Liver (tissue), 9 donors: ENCODE measurements around the gene ORAI1. TPM values are rescaled to one million over a fixed set of nuclear protein-coding genes. Genes with fewer than 3 reads are reported as not detected.
"Not testable (repeated sequence)": the region's sequence is repeated elsewhere in the genome, so short reads cannot be mapped to it uniquely, and the experiment has no call there.

Experiments
- DNase-seq: peaks from one replicate; pipeline ENCODE4 v3.0.0-alpha.2; 2017; ENCODE audit warnings: low spot score
- H3K27ac ChIP-seq, 2 donors: one replicate each; pipeline ENCODE4 v1.7.0; 2013; ENCODE audit warnings: inconsistent platforms in 2 of 2, low read length in 2 of 2, control low read depth in 1 of 2, low read depth in 1 of 2, mild to moderate bottlenecking in 1 of 2
- H3K27me3 ChIP-seq, 4 donors: one replicate each; pipeline versions ENCODE4 v1.6.1 to v1.7.0; 2013; ENCODE audit warnings: low read length in 3 of 4, inconsistent platforms in 1 of 4, mild to moderate bottlenecking in 1 of 4, moderate library complexity in 1 of 4; ENCODE audit not compliant: control insufficient read depth in 4 of 4, insufficient read depth in 4 of 4
- H3K36me3 ChIP-seq, 4 donors: one replicate each; pipeline versions ENCODE4 v1.6.1 to v1.7.0; 2013; ENCODE audit warnings: low read length in 3 of 4, mild to moderate bottlenecking in 3 of 4, low read depth in 1 of 4, moderate library complexity in 1 of 4; ENCODE audit not compliant: control insufficient read depth in 4 of 4, insufficient read depth in 3 of 4
- H3K4me1 ChIP-seq, 4 donors: one replicate each; pipeline versions ENCODE4 v1.6.1 to v1.7.0; 2013; ENCODE audit warnings: low read length in 3 of 4, mild to moderate bottlenecking in 3 of 4, moderate library complexity in 1 of 4; ENCODE audit not compliant: control insufficient read depth in 4 of 4, insufficient read depth in 4 of 4
- H3K4me3 ChIP-seq, 3 donors: one replicate each; pipeline versions ENCODE4 v1.6.1 to v1.7.0; 2013; ENCODE audit warnings: low read length in 3 of 3, control low read depth in 1 of 3, low read depth in 1 of 3, mild to moderate bottlenecking in 1 of 3
- H3K9ac ChIP-seq, 2 donors: one replicate each; pipeline ENCODE4 v1.7.0; 2013; ENCODE audit warnings: low read length in 2 of 2, mild to moderate bottlenecking in 2 of 2, moderate library complexity in 2 of 2, control low read depth in 1 of 2, low read depth in 1 of 2
- H3K9me3 ChIP-seq, 4 donors: one replicate each; pipeline versions ENCODE4 v1.6.1 to v1.7.0; 2013; ENCODE audit warnings: low read length in 3 of 4; ENCODE audit not compliant: control insufficient read depth in 4 of 4
- CTCF ChIP-seq: fragments of 150-350 bp; IDR thresholded peaks from 2 replicates; pipeline ENCODE4 v1.5.1; 2017; ENCODE audit warnings: improper control_type of control experiment, low read depth, low read length; ENCODE audit not compliant: missing input control
- EGR1 ChIP-seq, 2 donors: IDR thresholded peaks; 2 replicates each; pipeline ENCODE4 v1.6.1; 2016 to 2018; ENCODE audit warnings: antibody characterized with exemption in 2 of 2, low read depth in 2 of 2
- FOXA2 ChIP-seq: IDR thresholded peaks from 2 replicates; pipeline ENCODE4 v1.6.1; 2016; ENCODE audit warnings: antibody characterized with exemption
- GABPA ChIP-seq, 2 donors: IDR thresholded peaks in 1 of 2; conservative IDR thresholded peaks in 1 of 2; 2 replicates each; pipeline ENCODE4 v1.6.1; 2016; ENCODE audit warnings: antibody characterized with exemption in 2 of 2, mild to moderate bottlenecking in 1 of 2, moderate library complexity in 1 of 2
- HNF4A ChIP-seq, 2 donors: conservative IDR thresholded peaks; 2 replicates each; pipeline ENCODE4 v1.6.1; 2016; ENCODE audit warnings: antibody characterized with exemption in 2 of 2, mild to moderate bottlenecking in 2 of 2
- JUND ChIP-seq, 2 donors: IDR thresholded peaks; 2 replicates each; pipeline ENCODE4 v1.6.1; 2016; ENCODE audit warnings: antibody characterized with exemption in 2 of 2
- MAX ChIP-seq: IDR thresholded peaks from 2 replicates; pipeline ENCODE4 v1.6.1; 2016; ENCODE audit warnings: antibody characterized with exemption
- NR2F2 ChIP-seq: IDR thresholded peaks from 2 replicates; pipeline ENCODE4 v1.6.1; 2016; ENCODE audit warnings: antibody characterized with exemption
- RAD21 ChIP-seq, 2 donors: IDR thresholded peaks; 2 replicates each; pipeline ENCODE4 v1.6.1; 2016; ENCODE audit warnings: antibody characterized with exemption in 2 of 2, mild to moderate bottlenecking in 2 of 2
- REST ChIP-seq: IDR thresholded peaks from 2 replicates; pipeline ENCODE4 v1.6.1; 2016; ENCODE audit warnings: antibody characterized with exemption, mild to moderate bottlenecking
- RXRA ChIP-seq, 2 donors: IDR thresholded peaks; 2 replicates each; pipeline ENCODE4 v1.6.1; 2017 to 2018; ENCODE audit warnings: antibody characterized with exemption in 2 of 2, mild to moderate bottlenecking in 1 of 2
- SP1 ChIP-seq: IDR thresholded peaks from 2 replicates; pipeline ENCODE4 v1.6.1; 2018; ENCODE audit warnings: antibody characterized with exemption, mild to moderate bottlenecking
- TAF1 ChIP-seq: conservative IDR thresholded peaks from 2 replicates; pipeline ENCODE4 v1.6.1; 2016; ENCODE audit warnings: antibody characterized with exemption, mild to moderate bottlenecking
- YY1 ChIP-seq: IDR thresholded peaks from 2 replicates; pipeline ENCODE4 v1.6.1; 2016; ENCODE audit warnings: antibody characterized with exemption, mild to moderate bottlenecking
- ZBTB33 ChIP-seq: IDR thresholded peaks from 2 replicates; pipeline ENCODE4 v1.6.1; 2016; ENCODE audit warnings: antibody characterized with exemption
- WGBS: extraction: QIAGEN DNeasy Blood & Tissue Kit; methylation state at CpG from one replicate; pipeline ENCODE4 v1.1.7; 2013; 5-methylcytosine and 5-hydroxymethylcytosine counted together
- polyA plus RNA-seq, 2 donors: library from polyadenylated mRNA; stranded (reverse) in 1 of 2; unstranded in 1 of 2; fragments of 200-250 nt in 1 of 2; fragments of >200 nt in 1 of 2; fragmentation: Nextera tagmentation in 1 of 2; extraction: Ambion mirVana in 1 of 2; gene quantifications; one replicate each; pipeline versions ENCODE4 v1.2.1 to v1.2.3, GENCODE V29; 2013 to 2015
- total RNA-seq, 2 donors: library from RNA; depleted of rRNA; stranded (reverse); fragments of >200 nt; gene quantifications; one replicate each; pipeline ENCODE4 v1.2.3, GENCODE V29; 2014
- donor health status: healthy.
- donor health status: healthy.
- donor health status: healthy.
- donor health status: healthy.
- donor health status: healthy.

ORAI1 gene
- total and polyA plus RNA-seq, 4 donors, result 5.3 to 10.9 (median 9.3) TPM

- no peak overlapping the region for H3K27ac ChIP-seq
- H3K9me3 ChIP-seq, result no peaks in the 10 kb centered on the region
- H3K4me3 ChIP-seq, result no peak overlapping the region
- no peaks in the 10 kb centered on the region for H3K27me3 ChIP-seq
- no peak for DNase-seq
- H3K36me3 ChIP-seq, result no peaks in the 10 kb centered on the region
- no peaks in the 10 kb centered on the region for H3K4me1 ChIP-seq
- 96% methylated on average over 2 of the region's 2 CpGs for WGBS
- TF ChIP-seq RXRA (IDR thresholded peaks at IDR 0.05) (no peak), RAD21 (IDR thresholded peaks at IDR 0.05) (no peak), MAX (no peak), YY1 (no peak), JUND (IDR thresholded peaks at IDR 0.05) (no peak), REST (no peak), NR2F2 (no peak), SP1 (no peak)
- H3K9ac ChIP-seq, result no peak overlapping the region
Observed at GRCh38 chr12:121656122-121656521, 29.8 kb downstream of the ORAI1 start.

- Histone ChIP-seq H3K9me3 (no peaks in the 10 kb centered on the region), H3K4me1 (no peaks in the 10 kb centered on the region), H3K27ac (no peak overlapping the region), H3K4me3 (no peak overlapping the region), H3K27me3 (no peaks in the 10 kb centered on the region), H3K9ac (no peak overlapping the region), H3K36me3 (no peaks in the 10 kb centered on the region)
- TF ChIP-seq RAD21 (IDR thresholded peaks at IDR 0.05) (no peak), GABPA (IDR thresholded peaks at IDR 0.05 in 1 of 2, conservative IDR thresholded peaks at IDR 0.05 in 1 of 2) (no peak), YY1 (no peak), TAF1 (no peak), ZBTB33 (no peak), HNF4A (conservative IDR thresholded peaks at IDR 0.05) (no peak), MAX (no peak), JUND (IDR thresholded peaks at IDR 0.05) (no peak), RXRA (IDR thresholded peaks at IDR 0.05) (no peak), EGR1 (IDR thresholded peaks at IDR 0.05; ENCODE audit: low read depth in 2 of 2) (no peak), FOXA2 (no peak), CTCF (no peak), NR2F2 (no peak)
- 93% methylated on average over 18 of the region's 18 CpGs for WGBS
- DNase-seq, result no peak
Observed at GRCh38 chr12:121657305-121658008, 31.1 kb downstream of the ORAI1 start.

GRCh38 chr12:121661353-121662105 is 35.2 kb downstream of the ORAI1 start:
- DNase-seq, H3K27ac ChIP-seq, H3K4me1 ChIP-seq, H3K27me3 ChIP-seq, H3K9me3 ChIP-seq, H3K9ac ChIP-seq, H3K36me3 ChIP-seq, H3K4me3 ChIP-seq: not testable (repeated sequence)
- 89% methylated on average over 11 of the region's 11 CpGs for WGBS
